Activated naive CD8-positive, alpha-beta T cell (primary cell): ENCODE data around the gene ZC3H18.

Source experiments
- H3K27ac Mint-ChIP-seq: one replicate; pipeline ENCODE4 v1.8.0; 2021; ENCODE audit warnings: mixed read lengths
- H3K27me3 Mint-ChIP-seq: one replicate; pipeline ENCODE4 v1.8.0; 2021; ENCODE audit warnings: mixed read lengths
- H3K36me3 Mint-ChIP-seq: one replicate; pipeline ENCODE4 v1.8.0; 2021; ENCODE audit warnings: mixed read lengths
- H3K4me1 Mint-ChIP-seq: one replicate; pipeline ENCODE4 v1.8.0; 2021; ENCODE audit warnings: low read depth, mixed read lengths
- H3K4me3 Mint-ChIP-seq: one replicate; pipeline ENCODE4 v1.8.0; 2021; ENCODE audit warnings: mild to moderate bottlenecking, mixed read lengths
- H3K9me3 Mint-ChIP-seq: one replicate; pipeline ENCODE4 v1.8.0; 2021; ENCODE audit warnings: low read depth, mixed read lengths

The ZC3H18 gene

GRCh38 chr16:88623858-88624257 is 53.7 kb downstream of the ZC3H18 start:
- Mint-ChIP-seq H3K9me3 (no peaks in the 10 kb centered on the region), H3K4me3 (no peak overlapping the region), H3K27me3 (no peaks in the 10 kb centered on the region), H3K36me3 (no peaks in the 10 kb centered on the region), H3K4me1 (peaks cover 23% of the 10 kb centered on the region), H3K27ac (no peak overlapping the region)

GRCh38 chr16:88624481-88624880 is 54.3 kb downstream of the ZC3H18 start:
- peaks cover 16% of the 10 kb centered on the region for H3K4me1 Mint-ChIP-seq
- H3K36me3 Mint-ChIP-seq, result no peaks in the 10 kb centered on the region
- no peaks in the 10 kb centered on the region for H3K27me3 Mint-ChIP-seq
- H3K4me3 Mint-ChIP-seq, result no peak overlapping the region
- no peaks in the 10 kb centered on the region for H3K9me3 Mint-ChIP-seq
- no peak overlapping the region for H3K27ac Mint-ChIP-seq

DNA sequence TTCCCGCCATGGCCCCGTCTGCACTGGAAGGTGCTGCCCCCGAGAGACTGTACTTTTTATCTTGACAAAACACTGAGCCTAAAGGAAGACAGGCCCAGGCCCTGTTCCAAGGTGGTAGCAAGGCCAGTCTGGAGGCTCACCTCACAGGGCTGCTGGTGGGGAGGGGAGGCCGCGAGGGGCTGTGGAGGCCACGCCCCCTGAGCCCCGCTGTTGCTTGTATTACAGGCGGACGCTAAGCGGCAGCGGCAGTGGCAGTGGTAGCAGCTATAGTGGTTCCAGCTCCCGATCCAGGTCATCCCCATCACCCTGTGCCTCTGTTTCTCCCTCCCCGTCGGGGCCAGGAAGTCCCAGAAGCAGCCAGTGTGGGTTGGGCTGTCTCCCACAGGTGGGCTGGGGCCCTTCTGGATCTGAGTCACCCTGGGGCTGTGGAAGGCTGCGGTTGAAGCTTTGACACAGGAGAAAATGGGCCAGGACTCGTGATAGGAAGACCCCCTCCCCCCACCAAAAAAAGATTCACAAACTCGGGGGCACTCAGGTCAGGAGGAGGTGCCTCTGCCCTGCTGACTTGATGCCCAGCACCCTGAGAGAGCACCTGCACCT is 54.9 kb downstream of the ZC3H18 start:
- Mint-ChIP-seq H3K27ac (no peak overlapping the region), H3K9me3 (no peaks in the 10 kb centered on the region), H3K4me1 (peaks cover 10% of the 10 kb centered on the region), H3K4me3 (no peak overlapping the region), H3K36me3 (no peaks in the 10 kb centered on the region), H3K27me3 (no peaks in the 10 kb centered on the region)

DNA sequence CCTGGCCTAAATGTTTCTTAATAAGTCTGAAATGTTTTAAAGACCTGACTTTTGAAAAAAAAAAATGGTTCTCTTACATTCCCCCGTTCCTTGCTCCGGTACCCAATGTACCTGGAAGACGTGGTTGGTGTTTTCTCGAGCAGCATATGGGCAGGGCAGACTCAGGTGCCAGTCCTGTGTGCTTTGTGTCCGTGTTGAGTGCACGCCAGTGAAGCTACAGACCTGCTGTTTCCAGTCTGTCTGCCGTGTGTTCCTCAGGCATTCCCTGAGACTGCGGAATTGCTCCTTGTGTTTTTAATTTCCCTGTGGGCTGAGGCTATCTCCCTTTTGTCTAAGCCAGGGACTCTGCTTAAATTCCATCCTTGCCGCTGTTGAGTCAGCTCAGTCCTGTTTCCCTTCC is 56.4 kb downstream of the ZC3H18 start:
- Mint-ChIP-seq H3K9me3 (no peaks in the 10 kb centered on the region), H3K27ac (no peak overlapping the region), H3K27me3 (no peaks in the 10 kb centered on the region), H3K36me3 (no peaks in the 10 kb centered on the region), H3K4me1 (no peaks in the 10 kb centered on the region), H3K4me3 (no peak overlapping the region)

- Mint-ChIP-seq H3K27ac (no peak overlapping the region), H3K9me3 (no peaks in the 10 kb centered on the region), H3K36me3 (no peaks in the 10 kb centered on the region), H3K4me3 (no peak overlapping the region), H3K27me3 (no peaks in the 10 kb centered on the region), H3K4me1 (peaks cover 3% of the 10 kb centered on the region)
Observed at GRCh38 chr16:88627531-88628411, 57.6 kb downstream of the ZC3H18 start.

DNA sequence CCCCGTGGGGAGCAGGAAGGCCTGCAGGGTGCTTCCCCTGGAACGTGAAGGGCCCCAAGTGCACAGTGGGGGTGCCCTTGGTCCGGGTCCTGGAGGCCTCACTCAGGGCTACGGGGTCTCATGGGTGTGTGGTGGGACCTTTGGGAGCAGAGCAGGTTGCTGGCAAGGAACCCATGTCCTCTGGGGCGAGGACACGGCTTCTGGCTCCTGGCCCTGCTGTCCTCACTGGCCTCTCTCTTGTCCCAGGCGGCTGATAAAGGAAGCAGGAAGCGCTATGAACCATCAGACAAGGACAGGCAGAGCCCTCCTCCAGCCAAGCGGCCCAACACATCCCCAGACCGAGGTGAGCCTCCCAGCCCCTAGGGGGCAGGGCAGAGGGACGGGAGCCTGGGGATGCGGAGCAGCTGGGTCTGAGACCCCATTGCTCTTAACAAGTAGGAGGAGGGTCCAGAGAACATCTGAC is 58.3 kb downstream of the ZC3H18 start:
- Mint-ChIP-seq H3K36me3 (no peaks in the 10 kb centered on the region), H3K27ac (no peak overlapping the region), H3K27me3 (no peaks in the 10 kb centered on the region), H3K4me3 (no peak overlapping the region), H3K4me1 (peaks cover 4% of the 10 kb centered on the region), H3K9me3 (no peaks in the 10 kb centered on the region)

- Mint-ChIP-seq H3K4me1 (peaks cover 4% of the 10 kb centered on the region), H3K27ac (no peak overlapping the region), H3K36me3 (no peaks in the 10 kb centered on the region), H3K9me3 (no peaks in the 10 kb centered on the region), H3K27me3 (no peaks in the 10 kb centered on the region), H3K4me3 (no peak overlapping the region)
Observed at GRCh38 chr16:88629835-88630234, 59.6 kb downstream of the ZC3H18 start.

GRCh38 chr16:88630433-88630832 is 60.2 kb downstream of the ZC3H18 start:
- no peak overlapping the region for H3K4me3 Mint-ChIP-seq

DNA sequence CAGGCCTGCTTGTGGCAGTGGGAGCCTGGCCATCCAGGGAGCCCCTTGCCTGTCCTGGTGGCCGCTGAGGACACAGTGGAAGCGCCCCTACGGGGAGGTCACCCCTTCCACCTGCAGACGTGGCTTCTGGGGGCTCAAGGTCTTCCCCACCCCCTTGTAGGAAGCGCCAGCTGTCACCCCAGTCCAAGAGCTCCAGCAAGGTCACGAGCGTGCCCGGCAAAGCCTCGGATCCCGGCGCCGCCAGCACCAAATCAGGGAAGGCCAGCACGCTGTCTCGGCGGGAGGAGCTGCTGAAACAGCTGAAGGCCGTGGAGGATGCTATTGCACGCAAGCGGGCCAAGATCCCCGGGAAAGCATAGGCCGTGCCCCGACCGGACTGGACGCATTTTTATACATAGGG is 60.7 kb downstream of the ZC3H18 start:
- Mint-ChIP-seq H3K4me1 (peaks cover 9% of the 10 kb centered on the region), H3K36me3 (no peaks in the 10 kb centered on the region), H3K4me3 (no peak overlapping the region), H3K27ac (no peak overlapping the region), H3K9me3 (no peaks in the 10 kb centered on the region), H3K27me3 (no peaks in the 10 kb centered on the region)

More at GRCh38 chr16:88630433-88630832, 60.2 kb downstream of the ZC3H18 start:
- no peak overlapping the region for H3K27ac Mint-ChIP-seq
- peaks cover 8% of the 10 kb centered on the region for H3K4me1 Mint-ChIP-seq
- H3K27me3 Mint-ChIP-seq, result no peaks in the 10 kb centered on the region
- no peaks in the 10 kb centered on the region for H3K36me3 Mint-ChIP-seq
- no peaks in the 10 kb centered on the region for H3K9me3 Mint-ChIP-seq

DNA sequence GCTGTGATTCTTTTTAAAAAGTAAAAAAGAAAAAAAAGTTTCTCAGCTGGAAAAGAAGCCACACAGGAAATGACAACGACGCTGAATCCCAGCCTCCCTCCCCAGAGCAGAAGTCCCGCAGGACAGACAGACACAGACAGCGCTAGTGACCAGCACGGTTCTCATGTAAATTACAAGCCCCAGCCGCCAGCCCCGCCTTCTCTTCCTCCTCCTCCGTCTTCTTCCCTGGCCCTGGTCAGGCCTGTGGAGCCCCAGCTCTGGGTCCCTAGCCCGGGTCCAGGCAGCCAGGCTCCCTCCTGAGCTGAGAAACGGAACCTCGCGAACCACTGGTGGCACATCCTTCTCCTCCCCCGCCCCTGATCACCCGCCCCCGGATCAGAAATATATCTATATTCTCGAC is 61.2 kb downstream of the ZC3H18 start:
- H3K4me1 Mint-ChIP-seq, result peaks cover 12% of the 10 kb centered on the region

DNA sequence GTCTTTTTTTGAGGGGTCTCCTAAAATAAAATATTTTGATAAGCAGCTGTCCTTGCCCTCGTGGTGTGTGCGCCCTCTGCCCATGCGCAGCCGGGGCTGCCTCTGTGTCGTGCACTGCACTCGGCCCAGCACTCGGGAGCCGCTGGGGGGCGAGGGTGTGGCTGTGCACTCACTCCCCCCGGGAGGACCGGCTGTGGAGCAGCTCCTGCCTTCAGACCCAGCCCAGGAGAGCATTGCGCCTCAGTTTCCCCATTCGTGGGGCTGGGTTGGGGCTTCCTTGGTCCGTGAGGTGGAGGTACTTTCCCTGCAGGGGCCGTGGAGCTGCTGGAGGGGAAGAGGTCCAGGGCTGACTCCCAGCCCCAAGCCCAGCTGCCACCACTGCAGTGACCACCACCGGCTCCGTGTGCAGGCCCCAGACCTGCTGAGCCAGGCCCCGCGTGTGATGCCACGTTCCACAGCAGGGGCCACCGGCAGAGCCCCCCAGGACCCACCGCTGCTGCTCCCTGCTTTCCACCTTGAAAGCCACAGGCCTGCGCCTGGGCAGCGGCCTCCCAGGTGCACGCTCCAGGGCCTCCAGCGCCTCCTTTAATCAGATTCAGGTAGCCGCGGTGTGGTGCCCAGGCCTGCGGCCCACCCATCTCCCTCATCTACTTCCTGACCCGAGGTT is 61.9 kb downstream of the ZC3H18 start:
- no peak overlapping the region for H3K27ac Mint-ChIP-seq
- no peaks in the 10 kb centered on the region for H3K9me3 Mint-ChIP-seq
- no peaks in the 10 kb centered on the region for H3K27me3 Mint-ChIP-seq
- H3K4me1 Mint-ChIP-seq, result peaks cover 13% of the 10 kb centered on the region
- H3K4me3 Mint-ChIP-seq, result no peak overlapping the region
- peaks cover under 1% of the 10 kb centered on the region for H3K36me3 Mint-ChIP-seq

More for the DNA sequence above, 61.2 kb downstream of the ZC3H18 start:
- Mint-ChIP-seq H3K27me3 (no peaks in the 10 kb centered on the region), H3K27ac (no peak overlapping the region), H3K4me3 (no peak overlapping the region), H3K36me3 (no peaks in the 10 kb centered on the region), H3K9me3 (no peaks in the 10 kb centered on the region)

GRCh38 chr16:88632587-88632930 is 62.4 kb downstream of the ZC3H18 start:
- no peak overlapping the region for H3K27ac Mint-ChIP-seq

DNA sequence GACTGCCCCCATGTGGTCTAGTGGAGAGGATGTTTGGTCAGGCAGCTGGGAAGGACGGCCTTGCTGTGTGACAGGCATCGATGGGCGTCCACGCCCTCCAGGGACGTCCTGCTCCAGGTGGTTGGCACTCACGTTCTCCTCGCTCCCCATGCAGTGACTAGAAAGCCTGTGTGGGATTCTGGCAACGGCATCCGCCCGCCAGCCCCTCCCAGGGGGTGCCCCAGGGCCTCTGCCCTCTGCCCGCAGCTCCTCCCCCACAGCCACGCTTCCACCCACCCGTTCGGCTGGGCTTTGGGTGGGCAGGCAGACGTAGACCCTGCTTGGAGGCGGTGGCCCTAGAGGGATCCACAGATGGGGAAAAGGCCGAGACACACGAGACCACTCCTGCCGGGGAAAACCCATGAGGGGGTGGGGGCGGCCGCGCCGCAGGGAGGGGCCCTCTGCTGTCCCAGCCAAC is 63.5 kb downstream of the ZC3H18 start:
- peaks cover 3% of the 10 kb centered on the region for H3K36me3 Mint-ChIP-seq
- peak overlapping the region; percentile 59 for H3K4me3 Mint-ChIP-seq
- no peaks in the 10 kb centered on the region for H3K9me3 Mint-ChIP-seq
- no peaks in the 10 kb centered on the region for H3K27me3 Mint-ChIP-seq
- peaks cover 27% of the 10 kb centered on the region for H3K4me1 Mint-ChIP-seq
- H3K27ac Mint-ChIP-seq, result no peak overlapping the region

More at GRCh38 chr16:88632587-88632930, 62.4 kb downstream of the ZC3H18 start:
- Mint-ChIP-seq H3K9me3 (no peaks in the 10 kb centered on the region), H3K4me3 (no peak overlapping the region), H3K4me1 (peaks cover 18% of the 10 kb centered on the region), H3K27me3 (no peaks in the 10 kb centered on the region), H3K36me3 (peaks cover 3% of the 10 kb centered on the region)

DNA sequence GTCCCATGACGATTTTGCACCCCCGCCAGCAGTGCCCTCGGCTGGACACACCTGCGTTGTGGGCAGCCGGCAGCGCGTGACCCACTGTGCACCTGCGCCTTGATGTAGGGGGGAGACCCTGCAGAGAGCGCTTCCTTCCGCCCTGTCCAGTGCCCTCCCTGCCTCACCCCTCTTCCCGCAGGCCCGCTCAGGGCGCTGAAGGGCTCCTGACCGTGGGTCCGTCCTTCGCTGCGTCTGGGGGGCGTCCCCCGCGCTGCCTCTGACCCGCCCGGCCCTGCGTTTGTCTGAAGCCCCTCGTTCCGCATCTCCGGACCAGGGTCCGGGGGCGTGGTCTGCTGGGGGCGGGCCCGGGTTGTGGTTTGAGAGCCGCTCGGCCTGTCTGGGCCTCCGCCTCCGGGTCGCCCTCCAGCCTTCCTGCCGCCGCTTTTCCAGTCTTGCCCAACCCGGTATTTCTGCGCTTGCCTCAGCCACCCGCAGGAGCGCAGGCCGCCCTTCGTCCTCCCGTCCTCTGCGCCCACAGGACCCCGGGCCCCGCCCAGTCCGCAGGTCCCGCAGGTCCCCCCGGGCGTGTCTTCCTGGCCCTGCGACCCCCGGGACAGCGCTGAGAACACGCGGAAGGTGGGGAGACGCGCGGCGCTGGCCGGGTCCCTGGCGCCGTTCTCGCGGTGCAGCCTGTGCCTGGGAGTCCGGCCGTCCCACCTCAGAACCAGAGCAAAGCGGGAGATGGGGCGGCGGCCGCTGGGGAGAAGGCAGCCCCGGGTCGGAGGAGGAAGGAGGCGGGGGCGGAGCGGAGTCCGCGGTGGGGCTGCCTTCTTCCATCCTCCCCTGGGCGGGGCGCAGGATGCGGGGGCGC is 64.2 kb downstream of the ZC3H18 start:
- Mint-ChIP-seq H3K4me3 (peak overlapping the region; percentile 47), H3K36me3 (peaks cover 3% of the 10 kb centered on the region), H3K9me3 (no peaks in the 10 kb centered on the region), H3K4me1 (peaks cover 28% of the 10 kb centered on the region), H3K27me3 (no peaks in the 10 kb centered on the region), H3K27ac (no peak overlapping the region)
